SK-MEL-5 (cell line): Measurements from ENCODE around the gene PRR12. TPM values are rescaled to one million over a fixed set of nuclear protein-coding genes. Genes with fewer than 3 reads are reported as not detected.

Experiments
- DNase-seq: peaks from one replicate; pipeline ENCODE4 v3.0.0-alpha.2; 2016; ENCODE audit warnings: low read depth, low spot score
- in situ Hi-C: cut with HindIII; loops from 2 replicates; pipeline ENCODE4 v1.10.0; 2016; ENCODE audit warnings: low sequenced_read_pairs, high pct_unique_total_duplicates, low pct_unique_long_range_greater_than_20kb
- total RNA-seq: library from RNA; depleted of rRNA; stranded (reverse); fragments of >200 nt; shearing (Covaris generic); gene quantifications from 2 replicates; pipeline ENCODE4 v1.2.3, GENCODE V29; 2014

The PRR12 gene
- total RNA-seq, 1 experiment from 2014 or later: 0.87 TPM

- no peak for DNase-seq
- in situ Hi-C loops: no loop called here
Observed at GRCh38 chr19:49651029-49651819, 60.2 kb downstream of the PRR12 start.

GRCh38 chr19:49651820-49652550, 61.0 kb downstream of the PRR12 start:
- no peak for DNase-seq
- in situ Hi-C loops: no loop called here

DNA sequence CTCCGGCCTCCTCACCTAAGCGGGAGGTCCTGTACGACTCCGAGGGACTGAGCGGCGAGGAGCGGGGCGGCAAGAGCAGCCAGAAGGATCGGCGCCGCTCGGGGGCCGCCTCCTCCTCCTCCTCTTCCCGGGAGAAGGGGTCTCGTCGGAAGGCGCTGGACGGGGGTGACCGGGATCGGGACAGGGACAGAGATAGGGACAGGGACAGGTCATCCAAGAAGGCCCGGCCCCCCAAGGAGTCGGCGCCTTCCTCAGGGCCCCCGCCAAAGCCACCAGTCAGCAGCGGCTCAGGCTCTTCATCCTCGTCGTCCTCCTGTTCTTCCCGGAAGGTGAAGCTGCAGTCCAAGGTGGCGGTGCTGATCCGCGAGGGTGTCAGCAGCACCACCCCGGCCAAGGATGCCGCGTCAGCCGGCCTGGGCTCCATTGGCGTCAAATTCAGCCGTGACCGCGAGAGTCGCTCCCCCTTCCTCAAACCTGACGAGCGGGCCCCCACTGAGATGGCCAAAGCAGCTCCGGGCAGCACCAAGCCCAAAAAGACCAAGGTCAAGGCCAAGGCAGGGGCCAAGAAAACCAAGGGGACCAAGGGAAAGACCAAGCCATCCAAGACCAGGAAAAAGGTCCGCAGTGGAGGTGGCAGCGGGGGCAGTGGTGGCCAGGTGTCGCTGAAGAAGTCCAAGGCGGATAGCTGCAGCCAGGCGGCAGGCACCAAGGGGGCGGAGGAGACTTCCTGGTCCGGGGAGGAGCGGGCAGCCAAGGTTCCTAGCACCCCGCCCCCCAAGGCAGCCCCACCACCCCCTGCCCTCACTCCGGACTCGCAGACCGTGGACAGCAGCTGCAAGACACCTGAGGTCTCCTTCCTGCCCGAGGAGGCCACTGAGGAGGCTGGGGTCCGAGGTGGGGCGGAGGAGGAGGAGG, 61.8 kb downstream of the PRR12 start:
- in situ Hi-C loops: no loop called here
- no peak for DNase-seq

DNA sequence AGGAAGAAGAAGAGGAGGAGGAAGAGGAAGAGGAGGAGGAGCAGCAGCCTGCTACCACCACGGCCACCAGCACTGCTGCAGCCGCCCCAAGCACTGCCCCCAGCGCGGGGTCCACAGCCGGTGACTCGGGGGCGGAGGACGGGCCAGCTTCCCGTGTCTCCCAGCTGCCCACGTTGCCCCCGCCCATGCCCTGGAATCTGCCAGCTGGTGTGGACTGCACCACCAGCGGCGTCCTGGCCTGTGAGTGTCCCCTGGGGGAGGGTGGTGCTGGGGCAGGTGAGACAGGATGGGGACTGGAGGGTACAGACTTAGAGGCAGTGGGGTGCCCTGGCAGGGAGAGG, 62.5 kb downstream of the PRR12 start:
- in situ Hi-C loops: no loop called here
- no peak for DNase-seq

GRCh38 chr19:49654581-49654980, 63.6 kb downstream of the PRR12 start:
- in situ Hi-C loops: no loop called here
- DNase-seq: no peak

- DNase-seq: no peak
- in situ Hi-C loops: no loop called here
Observed at GRCh38 chr19:49655570-49656455, 64.8 kb downstream of the PRR12 start.

DNA sequence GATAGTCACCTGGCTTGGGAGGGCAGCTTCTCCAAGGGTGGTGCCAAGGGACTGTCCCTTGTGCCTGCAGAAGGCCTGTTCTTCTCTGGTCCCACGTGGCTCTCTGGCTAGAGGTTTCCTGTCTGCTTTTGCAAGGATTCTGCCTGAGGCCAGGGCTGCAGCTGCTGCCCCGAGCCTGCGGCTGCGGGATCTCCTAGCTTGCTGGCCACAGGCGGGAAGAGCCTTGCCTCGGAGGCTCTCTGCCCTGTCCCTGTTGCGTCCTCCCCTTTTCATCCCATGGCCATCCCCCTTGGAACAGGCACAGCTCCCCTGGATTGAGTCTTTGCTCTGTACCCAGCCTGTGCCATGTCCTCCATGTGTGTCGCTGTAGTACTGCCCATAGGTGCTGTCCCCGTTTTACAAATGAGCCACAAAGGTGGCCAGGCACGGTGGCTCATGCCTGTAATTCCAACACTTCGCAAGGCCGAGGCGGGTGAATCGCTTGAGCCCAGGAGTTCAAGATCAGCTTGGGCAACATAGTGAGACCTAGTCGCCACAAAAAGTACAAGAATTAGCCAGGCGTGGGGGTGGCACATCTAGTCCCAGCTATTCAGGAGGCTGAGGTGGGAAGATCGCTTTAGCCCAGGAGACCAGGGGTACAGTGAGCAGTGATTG, 65.6 kb downstream of the PRR12 start:
- in situ Hi-C loops: no loop called here
- no peak for DNase-seq

DNA sequence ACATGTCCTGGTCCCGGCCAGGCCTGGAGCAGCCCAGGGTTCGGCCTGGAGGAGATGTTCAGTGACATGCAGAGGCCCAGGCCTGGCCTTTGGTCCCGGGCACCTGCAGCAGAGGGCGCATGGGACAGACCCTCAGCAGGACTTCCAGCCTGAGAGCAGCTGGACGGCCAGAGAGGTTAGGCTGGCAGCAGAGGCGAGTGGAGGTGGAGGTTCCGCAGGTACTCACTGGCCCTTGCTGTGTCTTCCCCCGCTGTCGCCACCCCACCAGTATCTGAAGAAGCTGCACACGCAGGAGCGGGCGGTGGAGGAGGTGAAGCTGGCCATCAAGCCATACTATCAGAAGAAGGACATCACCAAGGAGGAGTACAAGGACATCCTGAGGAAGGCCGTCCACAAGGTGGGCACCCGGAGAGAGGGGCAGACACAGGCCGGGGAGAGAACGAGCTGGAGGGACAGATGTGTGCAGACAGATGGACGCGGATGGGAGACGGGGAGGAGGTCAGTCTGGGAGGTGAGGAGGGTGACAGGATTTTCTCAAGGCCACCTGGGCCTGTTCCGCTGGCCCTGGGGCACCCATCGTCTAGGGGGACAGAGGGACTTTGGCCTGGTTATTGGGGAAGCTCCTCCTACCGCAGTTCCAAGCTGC, 66.6 kb downstream of the PRR12 start:
- in situ Hi-C loops: no loop called here
- DNase-seq: no peak

- in situ Hi-C loops: no loop called here
- no peak for DNase-seq
Observed at GRCh38 chr19:49658139-49658517, 67.1 kb downstream of the PRR12 start.

GRCh38 chr19:49658566-49659442, 67.8 kb downstream of the PRR12 start:
- no peak for DNase-seq
- in situ Hi-C loops: no loop called here

DNA sequence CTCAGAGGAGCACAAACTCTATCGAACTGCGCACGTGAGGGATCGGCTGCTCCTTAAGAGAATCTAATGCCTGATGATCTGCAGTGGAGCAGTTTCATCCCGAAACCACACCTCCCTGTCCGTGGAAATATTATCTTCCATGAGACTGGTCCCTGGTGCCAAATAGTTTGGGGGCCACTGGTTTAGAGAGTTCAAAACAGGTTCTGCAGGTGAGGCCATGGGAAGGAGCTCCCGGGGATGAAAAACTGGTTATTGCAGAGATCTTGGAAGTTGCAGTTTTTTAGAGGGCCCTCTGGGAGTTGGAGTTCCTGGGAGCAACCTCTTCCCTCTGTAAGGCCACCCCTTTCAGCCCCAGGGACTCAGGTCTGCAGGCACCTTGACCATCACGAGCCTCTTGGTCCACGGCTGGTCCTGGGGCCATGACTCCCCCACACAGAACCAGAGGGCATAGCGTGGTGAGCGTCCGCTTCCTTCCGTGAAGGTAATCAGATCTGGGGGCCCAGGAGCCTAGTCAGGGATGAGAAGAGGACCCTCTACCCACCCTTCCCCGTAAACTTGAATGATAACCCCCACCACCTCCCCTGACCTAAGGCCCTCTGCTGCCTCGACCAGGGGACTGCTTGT, 69.5 kb downstream of the PRR12 start:
- in situ Hi-C loops: no loop called here
- DNase-seq: no peak

DNA sequence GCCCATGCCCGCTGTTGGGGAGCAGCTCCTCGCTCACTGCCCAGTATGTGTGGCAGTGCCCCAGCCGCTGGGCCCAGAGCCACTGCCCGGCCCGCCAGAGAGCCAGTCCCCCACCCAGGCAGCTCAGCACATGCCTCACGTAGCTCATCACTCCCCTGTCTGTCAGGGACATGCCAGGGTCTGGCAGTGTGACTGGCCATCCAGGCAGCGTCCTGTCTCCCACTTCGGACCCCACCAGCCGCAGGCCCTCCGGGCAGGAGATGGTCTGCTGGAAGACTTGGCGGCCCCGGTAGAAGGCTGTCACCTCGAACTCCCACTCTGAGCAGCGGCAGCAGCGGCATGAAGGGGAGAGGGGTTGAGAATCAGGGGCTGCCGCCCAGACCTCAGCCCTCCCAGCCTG, 71.0 kb downstream of the PRR12 start:
- in situ Hi-C loops: no loop called here
- DNase-seq: no peak

DNA sequence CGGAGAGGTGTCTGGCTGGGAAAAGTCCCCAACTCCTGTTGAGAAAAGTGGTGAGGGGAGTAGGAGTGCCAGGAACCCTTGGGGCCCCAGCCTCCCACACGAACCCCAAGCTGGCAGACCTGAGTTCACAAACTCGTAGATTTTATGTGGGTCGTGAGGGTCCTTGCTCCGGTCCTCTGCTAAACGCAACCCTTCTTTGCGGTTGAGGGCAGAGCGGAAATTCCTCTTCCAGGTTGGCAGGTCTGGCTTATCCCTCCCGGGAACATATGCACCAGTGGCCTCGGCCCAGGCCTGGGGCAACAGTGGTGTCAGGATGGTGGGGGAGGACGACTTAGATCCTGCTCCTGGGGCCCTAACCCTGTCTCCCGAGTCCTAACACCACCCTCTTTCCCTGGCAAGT, 72.2 kb downstream of the PRR12 start:
- in situ Hi-C loops: no loop called here
- DNase-seq: no peak

- in situ Hi-C loops: no loop called here
- DNase-seq: peak; percentile 65
Observed at GRCh38 chr19:49664171-49665035, 73.4 kb downstream of the PRR12 start.

DNA sequence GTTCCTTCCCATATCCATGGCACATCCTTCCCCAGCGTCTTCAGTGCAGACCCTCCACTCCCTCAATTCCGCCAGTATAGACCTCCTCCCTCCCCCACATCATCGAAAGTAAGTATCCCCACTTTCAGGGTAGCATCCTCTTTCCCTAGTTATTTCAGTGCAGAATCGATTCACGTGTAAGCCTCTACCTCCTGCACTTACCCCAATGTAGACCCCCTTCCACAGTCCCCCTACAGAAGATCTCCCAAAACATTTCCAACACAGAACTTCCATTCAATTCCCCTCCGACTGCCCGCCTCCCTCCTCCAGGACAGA, 74.0 kb downstream of the PRR12 start:
- in situ Hi-C loops: no loop called here
- no peak for DNase-seq
